PC-3 (cell line): ENCODE results near the gene IQCK. TPM values are rescaled to one million over a fixed set of nuclear protein-coding genes. Genes with fewer than 3 reads are reported as not detected.

Experiments
- ATAC-seq: fragments of 200-7000 bp; cut with Tn5 transposase; 2 replicates; pipeline ENCODE4 v1.9.1; 2020; ENCODE audit warnings: mild to moderate bottlenecking, moderate library complexity
- BruUV-seq: library from RNA; stranded (reverse); fragments of 400-500 nt; replicated peaks from 2 replicates; lab custom pipeline; 2021; lab: Mats Ljungman, UMichigan
- CTCF ChIA-PET: fragments of 300-600 bp; sonication (Branson Sonifier 250); formaldehyde crosslinking; loops from one replicate; lab custom pipeline; 2022; ENCODE audit warnings: antibody characterized with exemption; lab: Charles Lee
- POLR2A ChIA-PET: fragments of 300-600 bp; sonication (Branson Sonifier 250); formaldehyde crosslinking; loops from one replicate; lab custom pipeline; 2022; ENCODE audit warnings: antibody characterized with exemption; ENCODE audit not compliant: unreplicated experiment; lab: Charles Lee
- DNase-seq: peaks from one replicate; pipeline ENCODE4 v3.0.0-alpha.2; 2015
- H2AFZ ChIP-seq: fragments of 300-600 bp; sonication (generic); 2 replicates; pipeline ENCODE4 v1.6.0; 2016; ENCODE audit warnings: antibody characterized with exemption, low read length
- H3F3A ChIP-seq: fragments of 300-600 bp; sonication (generic); one replicate; pipeline ENCODE4 v1.6.0; 2017; ENCODE audit warnings: antibody characterized with exemption, low read length, control low read depth, mild to moderate bottlenecking; ENCODE audit not compliant: unreplicated experiment
- H3K27ac ChIP-seq: fragments of 300-600 bp; sonication (generic); 2 replicates; pipeline ENCODE4 v1.5.1; 2016; ENCODE audit warnings: mild to moderate bottlenecking, low read length
- H3K27me3 ChIP-seq: fragments of 300-600 bp; sonication (generic); 2 replicates; pipeline ENCODE4 v1.6.1; 2016; ENCODE audit warnings: low read length, mixed read lengths
- H3K36me3 ChIP-seq: fragments of 300-600 bp; sonication (generic); 2 replicates; pipeline ENCODE4 v1.6.1; 2016; ENCODE audit warnings: low read depth, mixed run types, low read length, mixed read lengths
- H3K4me1 ChIP-seq: fragments of 300-600 bp; sonication (generic); 2 replicates; pipeline ENCODE4 v1.5.1; 2016; ENCODE audit warnings: low read length; ENCODE audit not compliant: insufficient read depth
- H3K4me2 ChIP-seq: fragments of 300-600 bp; sonication (generic); 2 replicates; pipeline ENCODE4 v1.6.0; 2016; ENCODE audit warnings: low read length
- H3K4me3 ChIP-seq: fragments of 300-600 bp; sonication (generic); 2 replicates; pipeline ENCODE4 v1.5.1; 2016; ENCODE audit warnings: mild to moderate bottlenecking, low read length, mixed read lengths
- H3K79me2 ChIP-seq: fragments of 300-600 bp; sonication (generic); 2 replicates; pipeline ENCODE4 v1.6.1; 2017; ENCODE audit warnings: low read length, mixed read lengths
- H3K9ac ChIP-seq: fragments of 300-600 bp; sonication (generic); 2 replicates; pipeline ENCODE4 v1.6.0; 2016; ENCODE audit warnings: mild to moderate bottlenecking, low read length
- H3K9me2 ChIP-seq: fragments of 300-600 bp; sonication (generic); replicated peaks from 2 replicates; pipeline ENCODE4 v1.6.1; 2016; ENCODE audit warnings: mixed run types, low read length, mixed read lengths
- H3K9me3 ChIP-seq: fragments of 300-600 bp; sonication (generic); 2 replicates; pipeline ENCODE4 v1.6.1; 2016; ENCODE audit warnings: low read length, mixed read lengths
- H4K20me1 ChIP-seq: fragments of 300-600 bp; sonication (generic); 2 replicates; pipeline ENCODE4 v1.6.1; 2016; ENCODE audit warnings: low read length, mixed read lengths
- EZH2 ChIP-seq: fragments of 300-600 bp; sonication (generic); IDR thresholded peaks from one replicate; pipeline ENCODE4 v1.6.1; 2017; ENCODE audit warnings: antibody characterized with exemption, mild to moderate bottlenecking, low read length; ENCODE audit not compliant: unreplicated experiment
- EZH2phosphoT487 ChIP-seq: fragments of 300-600 bp; sonication (generic); IDR thresholded peaks from 2 replicates; pipeline ENCODE4 v1.6.1; 2018; ENCODE audit warnings: mild to moderate bottlenecking, antibody characterized with exemption, low read length, borderline replicate concordance
- intact Hi-C: fragments of 100-400 bp; cut with micrococcal nuclease; formaldehyde crosslinking; loops from 2 replicates; pipeline ENCODE4 v1.9.0; 2023
- total RNA-seq: library from RNA; depleted of rRNA; stranded (reverse); fragments of >200 nt; gene quantifications from 2 replicates; pipeline ENCODE4 v1.2.3, GENCODE V29; 2014
- TF ChIP-seq, protein P1 (sequence below): fragments of 300-600 bp; sonication (generic); conservative IDR thresholded peaks from 2 replicates; pipeline ENCODE4 v1.5.1; 2017; ENCODE audit warnings: antibody characterized with exemption, low read depth, mild to moderate bottlenecking, low read length

IQCK gene
- total RNA-seq, 1 experiment from 2014 or later = 8.9 TPM

DNA sequence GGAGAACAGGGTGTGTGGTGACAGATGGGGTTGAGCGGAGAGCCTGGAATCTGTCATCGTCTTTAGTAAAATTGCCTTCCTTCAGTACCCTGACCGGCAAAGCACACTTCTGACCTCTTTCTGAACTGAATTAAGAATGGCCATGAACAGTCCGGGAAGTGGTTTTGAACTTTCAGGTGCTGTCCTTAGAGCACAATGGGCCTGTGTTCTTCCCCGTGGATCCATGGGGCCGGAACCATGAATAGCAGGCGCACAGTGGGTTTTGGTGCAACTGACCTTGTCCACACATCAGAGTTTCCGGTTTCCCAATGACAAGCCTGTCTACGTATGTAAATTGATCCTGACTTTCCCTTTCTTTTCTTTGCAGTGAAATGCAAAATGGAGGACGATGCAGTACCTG lies 138.0 kb downstream of the IQCK start:
- Histone ChIP-seq H4K20me1 (no peaks in the 10 kb centered on the region), H2AFZ (no peak overlapping the region), H3K79me2 (no peaks in the 10 kb centered on the region), H3F3A (peaks cover 4% of the 10 kb centered on the region), H3K4me3 (no peak overlapping the region), H3K9me2 (no peaks in the 10 kb centered on the region), H3K4me2 (no peak overlapping the region), H3K9me3 (no peaks in the 10 kb centered on the region), H3K27me3 (no peaks in the 10 kb centered on the region), H3K4me1 (peaks cover 14% of the 10 kb centered on the region), H3K9ac (no peak overlapping the region), H3K27ac (no peak overlapping the region), H3K36me3 (no peaks in the 10 kb centered on the region)
- ChIA-PET POLR2A (no interaction called here), CTCF (no interaction called here)
- BruUV-seq = no TSS peak
- intact Hi-C loops = no loop called here
- DNase-seq = no peak
- no peak for ATAC-seq
- TF ChIP-seq EZH2phosphoT487 (no peak), EZH2 (no peak)
- TF ChIP-seq, protein P1, sequence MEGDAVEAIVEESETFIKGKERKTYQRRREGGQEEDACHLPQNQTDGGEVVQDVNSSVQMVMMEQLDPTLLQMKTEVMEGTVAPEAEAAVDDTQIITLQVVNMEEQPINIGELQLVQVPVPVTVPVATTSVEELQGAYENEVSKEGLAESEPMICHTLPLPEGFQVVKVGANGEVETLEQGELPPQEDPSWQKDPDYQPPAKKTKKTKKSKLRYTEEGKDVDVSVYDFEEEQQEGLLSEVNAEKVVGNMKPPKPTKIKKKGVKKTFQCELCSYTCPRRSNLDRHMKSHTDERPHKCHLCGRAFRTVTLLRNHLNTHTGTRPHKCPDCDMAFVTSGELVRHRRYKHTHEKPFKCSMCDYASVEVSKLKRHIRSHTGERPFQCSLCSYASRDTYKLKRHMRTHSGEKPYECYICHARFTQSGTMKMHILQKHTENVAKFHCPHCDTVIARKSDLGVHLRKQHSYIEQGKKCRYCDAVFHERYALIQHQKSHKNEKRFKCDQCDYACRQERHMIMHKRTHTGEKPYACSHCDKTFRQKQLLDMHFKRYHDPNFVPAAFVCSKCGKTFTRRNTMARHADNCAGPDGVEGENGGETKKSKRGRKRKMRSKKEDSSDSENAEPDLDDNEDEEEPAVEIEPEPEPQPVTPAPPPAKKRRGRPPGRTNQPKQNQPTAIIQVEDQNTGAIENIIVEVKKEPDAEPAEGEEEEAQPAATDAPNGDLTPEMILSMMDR = no peak

DNA sequence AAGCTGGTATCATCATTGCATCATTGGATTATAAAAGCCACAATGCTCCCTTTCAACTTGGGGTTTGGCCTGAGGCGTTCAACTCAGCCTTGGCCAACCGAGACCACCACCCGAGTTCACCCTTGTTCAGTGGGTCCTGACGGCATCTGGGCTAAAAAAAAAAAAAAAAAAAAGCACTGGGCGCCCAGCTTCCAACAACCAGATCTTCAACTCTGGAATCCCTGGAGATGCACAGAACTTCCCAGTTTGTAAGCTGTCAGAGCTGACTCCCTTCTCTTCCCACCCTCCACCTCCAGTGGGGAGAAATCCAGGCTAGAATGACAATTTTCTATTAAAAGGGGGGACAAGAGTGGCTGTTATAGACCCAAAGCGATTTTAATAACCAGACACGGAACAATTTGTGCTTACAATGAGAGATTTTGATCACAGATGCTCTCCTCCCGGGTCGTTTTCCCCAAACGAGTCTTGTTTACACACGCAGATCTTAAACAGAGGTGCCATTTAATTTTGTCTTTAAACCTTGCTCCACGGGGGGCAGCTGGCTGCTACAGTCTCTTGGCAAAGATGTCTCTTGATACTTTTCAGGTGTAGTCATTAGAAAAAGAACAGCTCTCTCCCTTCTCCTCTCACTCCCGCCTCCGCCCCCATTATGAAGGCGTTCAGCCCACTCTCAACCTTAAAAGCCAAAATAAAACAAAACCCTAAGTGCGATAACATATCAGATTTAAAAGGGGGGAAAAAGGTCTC lies 139.7 kb downstream of the IQCK start:
- Histone ChIP-seq H3K79me2 (no peaks in the 10 kb centered on the region), H3K36me3 (no peaks in the 10 kb centered on the region), H3K9ac (no peak overlapping the region), H3K27me3 (no peaks in the 10 kb centered on the region), H2AFZ (no peak overlapping the region), H3K27ac (no peak overlapping the region), H4K20me1 (no peaks in the 10 kb centered on the region), H3K4me3 (no peak overlapping the region), H3K9me3 (no peaks in the 10 kb centered on the region), H3F3A (peaks cover 4% of the 10 kb centered on the region), H3K4me1 (peaks cover 16% of the 10 kb centered on the region), H3K9me2 (no peaks in the 10 kb centered on the region), H3K4me2 (no peak overlapping the region)
- DNase-seq (no peak), ATAC-seq (no peak)
- BruUV-seq = no TSS peak
- intact Hi-C loops = no loop called here
- POLR2A ChIA-PET = no interaction called here
- CTCF ChIA-PET = no interaction called here
- no peak for TF ChIP-seq EZH2
- TF ChIP-seq, protein P1 = no peak
- no peak for TF ChIP-seq EZH2phosphoT487

DNA sequence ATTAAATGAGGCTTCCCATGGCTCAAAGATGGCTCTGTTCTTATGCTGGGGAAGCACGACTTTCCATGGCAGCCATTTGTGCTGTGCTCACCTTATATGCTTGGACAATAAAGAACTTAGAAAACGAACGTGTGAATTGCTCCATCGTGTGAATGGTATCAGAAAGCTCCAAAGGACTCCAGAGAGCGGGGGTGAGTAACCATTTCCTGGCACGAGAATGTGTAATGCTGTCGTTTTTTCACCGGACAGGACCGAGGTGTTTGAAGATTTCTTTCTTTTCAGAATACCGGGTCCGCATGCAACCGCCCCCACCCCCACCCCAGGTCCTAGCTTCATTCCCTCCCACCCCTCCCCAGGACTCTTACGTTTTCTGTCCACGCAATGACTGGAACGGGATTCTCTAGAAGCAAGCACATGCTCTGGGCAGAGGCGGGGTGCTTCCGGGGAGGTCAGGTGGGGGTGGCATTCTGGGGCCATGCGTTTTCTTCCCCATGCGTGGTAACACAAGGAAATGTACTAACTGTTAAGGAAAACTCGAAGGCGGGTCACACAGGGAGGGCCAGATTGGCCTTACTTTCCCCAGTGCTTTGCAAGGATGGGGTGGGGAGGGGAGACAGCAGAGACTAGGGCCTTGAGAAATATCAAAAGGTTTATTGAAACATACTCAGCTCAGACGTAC lies 140.4 kb downstream of the IQCK start:
- ChIA-PET POLR2A (no interaction called here), CTCF (no interaction called here)

More for the DNA sequence above, 140.4 kb downstream of the IQCK start:
- Histone ChIP-seq H2AFZ (no peak overlapping the region), H3K4me2 (no peak overlapping the region), H3K9me3 (no peaks in the 10 kb centered on the region), H3K27ac (no peak overlapping the region), H3K9me2 (no peaks in the 10 kb centered on the region), H3K9ac (no peak overlapping the region), H3F3A (peaks cover 4% of the 10 kb centered on the region), H3K36me3 (no peaks in the 10 kb centered on the region), H3K4me1 (peaks cover 16% of the 10 kb centered on the region), H3K4me3 (no peak overlapping the region), H4K20me1 (no peaks in the 10 kb centered on the region), H3K79me2 (no peaks in the 10 kb centered on the region), H3K27me3 (no peaks in the 10 kb centered on the region)
- DNase-seq (no peak), ATAC-seq (no peak)
- TF ChIP-seq EZH2phosphoT487 (no peak), EZH2 (no peak)
- TF ChIP-seq, protein P1 = no peak
- BruUV-seq = no TSS peak
- intact Hi-C loops = no loop called here
